H1 (cell line): ENCODE data around the gene NHERF2. TPM values are rescaled to one million over a fixed set of nuclear protein-coding genes. Genes with fewer than 3 reads are reported as not detected.
"Not testable (repeated sequence)": the region's sequence is repeated elsewhere in the genome, so short reads cannot be mapped to it uniquely, and the experiment has no call there.

ENCODE experiments used
- CTCF ChIA-PET: fragments of 300-600 bp; sonication (Branson Sonifier 250); formaldehyde crosslinking; loops from one replicate; lab custom pipeline; 2021; ENCODE audit not compliant: partially characterized antibody; lab: Charles Lee
- POLR2A ChIA-PET: fragments of 300-600 bp; sonication (Branson Sonifier 250); formaldehyde crosslinking; loops from one replicate; lab custom pipeline; 2021; ENCODE audit warnings: inconsistent platforms; ENCODE audit not compliant: partially characterized antibody; lab: Charles Lee
- DNase-seq, 2 experiments: peaks; one replicate each; pipeline versions ENCODE4 v3.0.0 to v3.0.0-alpha.2; 2010 to 2022; ENCODE audit warnings: low spot score in 2 of 2, low read depth in 1 of 2, mixed read lengths in 1 of 2
- FAIRE-seq: peaks from 2 replicates; lab custom pipeline; 2011; peaks lifted over from hg19 to GRCh38; lab: Jason Lieb, UNC
- H2AFZ ChIP-seq: 2 replicates; pipeline ENCODE4 v1.8.1; 2012; ENCODE audit warnings: low read length, inconsistent platforms
- H2AK5ac ChIP-seq: 2 replicates; pipeline ENCODE4 v1.6.1; 2013; ENCODE audit warnings: low read depth, low read length
- H2BK120ac ChIP-seq: replicated peaks from 2 replicates; pipeline ENCODE3; 2013; ENCODE audit warnings: low read depth, low read length, inconsistent platforms
- H2BK12ac ChIP-seq: 2 replicates; pipeline ENCODE4 v1.6.1; 2013; ENCODE audit warnings: low read depth, low read length
- H2BK15ac ChIP-seq: 2 replicates; pipeline ENCODE4 v1.6.1; 2013; ENCODE audit warnings: low read length
- H2BK20ac ChIP-seq: 2 replicates; pipeline ENCODE4 v1.6.1; 2013; ENCODE audit warnings: low read length
- H2BK5ac ChIP-seq: 2 replicates; pipeline ENCODE4 v1.6.1; 2013; ENCODE audit warnings: low read depth, low read length
- H3K14ac ChIP-seq: 2 replicates; pipeline ENCODE4 v1.6.1; 2013; ENCODE audit warnings: inconsistent platforms; ENCODE audit not compliant: insufficient read length
- H3K18ac ChIP-seq: 2 replicates; pipeline ENCODE4 v1.6.1; 2013; ENCODE audit warnings: low read length; ENCODE audit errors: extremely low read depth
- H3K23ac ChIP-seq: 2 replicates; pipeline ENCODE4 v1.6.1; 2013; ENCODE audit warnings: inconsistent platforms; ENCODE audit not compliant: insufficient read length
- H3K23me2 ChIP-seq: 2 replicates; pipeline ENCODE4 v1.6.1; 2013; ENCODE audit warnings: low read depth, low read length
- H3K27ac ChIP-seq: 2 replicates; pipeline ENCODE4 v1.6.1; 2011; ENCODE audit warnings: low read depth, low read length, inconsistent platforms
- H3K27me3 ChIP-seq, 4 experiments: replicated peaks in 1 of 4; 1 replicate in 1 of 4; 2 replicates in 3 of 4; pipeline versions ENCODE4 v1.6.1 to v1.8.1; 2011 to 2013; ENCODE audit warnings: low read length in 3 of 4, mild to moderate bottlenecking in 3 of 4, inconsistent platforms in 2 of 4, mixed read lengths in 2 of 4, moderate library complexity in 1 of 4; ENCODE audit not compliant: control insufficient read depth in 3 of 4, insufficient read depth in 3 of 4; ENCODE audit errors: extremely low read depth in 1 of 4
- H3K36me3 ChIP-seq, 4 experiments: 2 replicates each; pipeline versions ENCODE4 v1.6.1 to v1.8.1; 2011 to 2013; ENCODE audit warnings: mild to moderate bottlenecking in 4 of 4, low read length in 3 of 4, moderate library complexity in 2 of 4, control low read depth in 1 of 4, inconsistent platforms in 1 of 4; ENCODE audit not compliant: insufficient read depth in 4 of 4, control insufficient read depth in 2 of 4
- H3K4ac ChIP-seq: replicated peaks from 2 replicates; pipeline ENCODE3; 2013; ENCODE audit warnings: low read length, low read depth, mixed read lengths, inconsistent platforms; ENCODE audit not compliant: insufficient read length
- H3K4me1 ChIP-seq, 4 experiments: replicated peaks in 1 of 4; 1 replicate in 1 of 4; 2 replicates in 3 of 4; pipeline versions ENCODE4 v1.6.1 to v1.8.1; 2011 to 2013; ENCODE audit warnings: low read length in 3 of 4, inconsistent platforms in 2 of 4, mixed read lengths in 1 of 4; ENCODE audit not compliant: insufficient read depth in 4 of 4, control insufficient read depth in 3 of 4
- H3K4me2 ChIP-seq, 2 experiments: 2 replicates each; pipeline versions ENCODE4 v1.6.1 to v1.8.1; 2011 to 2013; ENCODE audit warnings: low read depth in 2 of 2, low read length in 2 of 2, control low read depth in 1 of 2, inconsistent platforms in 1 of 2, mild to moderate bottlenecking in 1 of 2; ENCODE audit not compliant: insufficient read depth in 1 of 2
- H3K4me3 ChIP-seq, 4 experiments: fragments of 200-600, 300-600 bp in 1 of 4; sonication (generic), shearing (Covaris generic), sonication (Bioruptor Twin) in 1 of 4; 2 replicates each; pipeline versions ENCODE4 v1.5.1 to v1.8.1; 2011 to 2016; ENCODE audit warnings: low read length in 4 of 4, low read depth in 3 of 4, control low read depth in 2 of 4, inconsistent platforms in 2 of 4, mild to moderate bottlenecking in 2 of 4, mixed read lengths in 1 of 4, moderate library complexity in 1 of 4; ENCODE audit not compliant: insufficient read depth in 2 of 4; ENCODE audit errors: extremely low read depth in 1 of 4
- H3K56ac ChIP-seq: replicated peaks from 2 replicates; pipeline ENCODE3; 2013; ENCODE audit warnings: low read depth, mild to moderate bottlenecking, mixed read lengths, low read length, inconsistent platforms; ENCODE audit not compliant: insufficient read length
- H3K79me1 ChIP-seq: 2 replicates; pipeline ENCODE4 v1.6.1; 2013; ENCODE audit warnings: low read depth, low read length, control low read depth
- H3K79me2 ChIP-seq, 2 experiments: 2 replicates each; pipeline versions ENCODE4 v1.6.1 to v1.8.1; 2012 to 2013; ENCODE audit warnings: low read length in 2 of 2, mild to moderate bottlenecking in 2 of 2, inconsistent platforms in 1 of 2; ENCODE audit not compliant: insufficient read depth in 2 of 2, control insufficient read depth in 1 of 2
- H3K9ac ChIP-seq, 4 experiments: replicated peaks in 1 of 4; 1 replicate in 1 of 4; 2 replicates in 3 of 4; pipeline versions ENCODE4 v1.6.1 to v1.8.1; 2011 to 2013; ENCODE audit warnings: low read depth in 3 of 4, low read length in 3 of 4, control low read depth in 2 of 4, mild to moderate bottlenecking in 2 of 4, moderate library complexity in 2 of 4, inconsistent platforms in 1 of 4; ENCODE audit errors: extremely low read depth in 1 of 4
- H3K9me3 ChIP-seq, 2 experiments: 2 replicates each; pipeline versions ENCODE4 v1.6.1 to v1.8.1; 2012 to 2013; ENCODE audit warnings: mild to moderate bottlenecking in 2 of 2, moderate library complexity in 2 of 2, control low read depth in 1 of 2, inconsistent platforms in 1 of 2, low read depth in 1 of 2, low read length in 1 of 2, mixed read lengths in 1 of 2; ENCODE audit not compliant: insufficient read depth in 2 of 2
- H4K20me1 ChIP-seq, 2 experiments: replicated peaks in 1 of 2; 2 replicates each; pipeline versions ENCODE3 to v1.8.1; 2011 to 2013; ENCODE audit warnings: inconsistent platforms in 2 of 2, low read length in 2 of 2, mild to moderate bottlenecking in 1 of 2; ENCODE audit not compliant: insufficient read depth in 2 of 2, control insufficient read depth in 1 of 2
- H4K5ac ChIP-seq: 2 replicates; pipeline ENCODE4 v1.6.1; 2013; ENCODE audit warnings: low read length, low read depth, mixed read lengths, inconsistent platforms; ENCODE audit not compliant: insufficient read length
- H4K8ac ChIP-seq: 2 replicates; pipeline ENCODE4 v1.8.0; 2013; ENCODE audit warnings: mild to moderate bottlenecking, moderate library complexity, low read length, inconsistent platforms; ENCODE audit not compliant: insufficient read depth; ENCODE audit errors: extremely low read depth
- H4K91ac ChIP-seq: replicated peaks from 2 replicates; pipeline ENCODE3; 2013; ENCODE audit warnings: low read length, mixed read lengths, inconsistent platforms; ENCODE audit not compliant: insufficient read length
- WGBS, 2 experiments: shearing (Covaris generic) in 1 of 2; methylation state at CpG; one replicate each; pipeline versions ENCODE4 v1.1.6 to v1.1.7; 2013 to 2015; ENCODE audit warnings: low lambda C conversion rate in 2 of 2, mixed read lengths in 2 of 2, inconsistent platforms in 1 of 2, low coverage in 1 of 2, missing lambda C conversion rate in 1 of 2; ENCODE audit not compliant: insufficient replicate concordance in 2 of 2, insufficient coverage in 1 of 2, insufficient read length in 1 of 2; ENCODE audit errors: extremely low coverage in 1 of 2, missing lambda C conversion rate in 1 of 2; 5-methylcytosine and 5-hydroxymethylcytosine counted together
- polyA plus RNA-seq, 7 experiments: library from polyadenylated mRNA; depleted of rRNA in 3 of 7; stranded (reverse) in 5 of 7; unstranded in 2 of 7; fragments of >200 nt in 5 of 7; fragments of 200-250 nt in 2 of 7; gene quantifications; 1 replicate in 5 of 7; 2 replicates in 1 of 7; 4 replicates in 1 of 7; pipeline versions ENCODE4 v1.2.1 to v1.2.3, GENCODE V29; 2011 to 2013; ENCODE audit warnings: missing spikeins in 2 of 7, mixed read lengths in 2 of 7
- total RNA-seq: library from RNA; stranded (reverse); fragmentation: NEBNext Ultra II Directional; extraction: Animal tissue kit (Norgen Biotek cat#: 25700); gene quantifications from 2 replicates; pipeline ENCODE4 v1.2.1, GENCODE V29; 2021

The NHERF2 gene
- total and polyA plus RNA-seq, 2 of the 8 experiments (the other 6 are each of a cell fraction or from before 2014, with no cell fraction given), result 13.9 to 19.3 TPM

- Histone ChIP-seq H4K20me1 (peaks cover 7 to 20% of the 10 kb centered on the region in 2 experiments), H3K4me1 (peaks cover 3 to 20% (median 15%) of the 10 kb centered on the region in 4 experiments), H3K79me2 (peaks cover 22 to 27% of the 10 kb centered on the region in 2 experiments; a peak in 3 of 4 replicates), H3K23me2 (peaks cover 12% of the 10 kb centered on the region; the same call in 1 of the 2 replicates)
- H4K5ac ChIP-seq, H2AFZ ChIP-seq, H2BK120ac ChIP-seq, H2AK5ac ChIP-seq, H3K18ac ChIP-seq, H3K9ac ChIP-seq, H3K79me1 ChIP-seq, H4K8ac ChIP-seq, DNase-seq, H3K27ac ChIP-seq, FAIRE-seq, H3K56ac ChIP-seq, H2BK12ac ChIP-seq, H3K9me3 ChIP-seq, H2BK15ac ChIP-seq, H2BK5ac ChIP-seq, H3K23ac ChIP-seq, H3K14ac ChIP-seq, H4K91ac ChIP-seq, H2BK20ac ChIP-seq, H3K27me3 ChIP-seq, H3K4ac ChIP-seq, H3K4me3 ChIP-seq, H3K36me3 ChIP-seq, H3K4me2 ChIP-seq: not testable (repeated sequence)
- 82% methylated on average over 8 of the region's 9 CpGs; no CpG with 5 or more reads in 1 of the 2 experiments for WGBS, 2 experiments
- POLR2A ChIA-PET, result interaction anchor here (0.6 to 1.6 kb wide), 4 partner anchors 35 to 143 kb away, joined by 3 to 6 read pairs (median 4); partner anchors contain the start of gene TRAF7
- CTCF ChIA-PET, result interaction anchor here (0.6 to 3.1 kb wide), 7 partner anchors 8 to 129 kb away, joined by 3 to 18 read pairs (median 4); no protein-coding TSS in a partner anchor
Observed at GRCh38 chr16:2011726-2012125, 15.0 kb upstream of the NHERF2 start.
